ENCODE measurements around the gene ZNF195.
"Not testable (repeated sequence)": the region's sequence is repeated elsewhere in the genome, so short reads cannot be mapped to it uniquely, and the experiment has no call there.

DNA sequence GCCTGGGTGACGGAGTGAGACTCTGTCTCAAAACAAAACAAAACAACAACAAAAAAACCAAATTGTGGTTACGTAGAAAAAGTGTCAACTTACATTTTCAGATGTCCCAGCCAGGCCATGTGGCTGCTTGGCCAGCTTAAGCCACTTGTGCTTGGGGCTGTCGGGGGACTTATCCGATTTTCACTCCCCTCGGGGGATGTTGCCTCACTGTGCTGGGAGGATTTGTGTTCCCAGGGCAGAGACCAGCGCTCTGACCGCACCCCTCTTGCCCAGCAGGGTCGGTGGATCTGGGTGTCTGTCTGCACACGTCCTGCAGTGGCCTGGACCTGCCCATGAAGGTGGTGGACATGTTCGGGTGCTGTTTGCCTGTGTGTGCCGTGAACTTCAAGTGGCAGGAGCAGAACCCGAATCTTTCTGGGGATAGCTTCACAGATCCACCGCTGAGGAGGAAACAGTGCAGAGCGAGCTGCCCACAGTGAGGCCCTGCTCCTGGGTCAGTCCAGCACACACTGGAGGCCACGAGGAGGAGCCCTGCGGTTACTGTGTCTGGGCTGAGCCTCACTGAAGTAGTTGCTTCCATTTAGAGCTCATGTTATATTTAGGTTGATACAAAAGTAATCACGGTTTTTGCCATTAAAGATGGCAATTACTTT, 27.4 kb upstream of the ZNF195 start:
- TF ChIP-seq, protein P1, sequence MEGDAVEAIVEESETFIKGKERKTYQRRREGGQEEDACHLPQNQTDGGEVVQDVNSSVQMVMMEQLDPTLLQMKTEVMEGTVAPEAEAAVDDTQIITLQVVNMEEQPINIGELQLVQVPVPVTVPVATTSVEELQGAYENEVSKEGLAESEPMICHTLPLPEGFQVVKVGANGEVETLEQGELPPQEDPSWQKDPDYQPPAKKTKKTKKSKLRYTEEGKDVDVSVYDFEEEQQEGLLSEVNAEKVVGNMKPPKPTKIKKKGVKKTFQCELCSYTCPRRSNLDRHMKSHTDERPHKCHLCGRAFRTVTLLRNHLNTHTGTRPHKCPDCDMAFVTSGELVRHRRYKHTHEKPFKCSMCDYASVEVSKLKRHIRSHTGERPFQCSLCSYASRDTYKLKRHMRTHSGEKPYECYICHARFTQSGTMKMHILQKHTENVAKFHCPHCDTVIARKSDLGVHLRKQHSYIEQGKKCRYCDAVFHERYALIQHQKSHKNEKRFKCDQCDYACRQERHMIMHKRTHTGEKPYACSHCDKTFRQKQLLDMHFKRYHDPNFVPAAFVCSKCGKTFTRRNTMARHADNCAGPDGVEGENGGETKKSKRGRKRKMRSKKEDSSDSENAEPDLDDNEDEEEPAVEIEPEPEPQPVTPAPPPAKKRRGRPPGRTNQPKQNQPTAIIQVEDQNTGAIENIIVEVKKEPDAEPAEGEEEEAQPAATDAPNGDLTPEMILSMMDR (IDR thresholded peaks at IDR 0.05), result not testable (repeated sequence)
- TF ChIP-seq EP300, POLR2A (IDR thresholded peaks at IDR 0.05): not testable (repeated sequence)
